Lung (tissue), 12 donors: Measurements from ENCODE around the gene UBLCP1. TPM values are rescaled to one million over a fixed set of nuclear protein-coding genes. Genes with fewer than 3 reads are reported as not detected.
"Not testable (repeated sequence)": the region's sequence is repeated elsewhere in the genome, so short reads cannot be mapped to it uniquely, and the experiment has no call there.

Experiments
- ATAC-seq: fragments of 200-7000 bp; cut with Tn5 transposase; one replicate; pipeline ENCODE4 v1.9.1; 2020; ENCODE audit warnings: moderate number of reproducible peaks; ENCODE audit not compliant: insufficient read depth, low FRiP score
- DNase-seq, 3 donors: peaks; one replicate each; pipeline ENCODE4 v3.0.0-alpha.2; 2013 to 2017
- H3K27ac ChIP-seq, 2 donors: one replicate each; pipeline ENCODE4 v1.5.1; 2013; ENCODE audit warnings: mild to moderate bottlenecking in 2 of 2, moderate library complexity in 2 of 2, control low read depth in 1 of 2, inconsistent platforms in 1 of 2, low read depth in 1 of 2, low read length in 1 of 2
- H3K27me3 ChIP-seq, 3 donors: one replicate each; pipeline ENCODE4 v1.5.1; 2013; ENCODE audit warnings: low read length in 2 of 3; ENCODE audit not compliant: control insufficient read depth in 3 of 3, insufficient read depth in 3 of 3
- H3K36me3 ChIP-seq, 4 donors: one replicate each; pipeline ENCODE4 v1.5.1; 2013; ENCODE audit warnings: low read length in 4 of 4, mild to moderate bottlenecking in 1 of 4, moderate library complexity in 1 of 4; ENCODE audit not compliant: control insufficient read depth in 4 of 4, insufficient read depth in 4 of 4
- H3K4me1 ChIP-seq, 5 donors: one replicate each; pipeline ENCODE4 v1.5.1; 2013; ENCODE audit warnings: low read length in 5 of 5, mild to moderate bottlenecking in 2 of 5, moderate library complexity in 1 of 5; ENCODE audit not compliant: control insufficient read depth in 5 of 5, insufficient read depth in 5 of 5
- H3K4me3 ChIP-seq: one replicate; pipeline ENCODE4 v1.5.1; 2013; ENCODE audit warnings: mild to moderate bottlenecking, control low read depth, moderate library complexity
- H3K9ac ChIP-seq, 2 donors: one replicate each; pipeline ENCODE4 v1.5.1; 2013; ENCODE audit warnings: low read length in 2 of 2, control low read depth in 1 of 2; ENCODE audit not compliant: insufficient read depth in 1 of 2
- H3K9me3 ChIP-seq, 4 donors: one replicate each; pipeline ENCODE4 v1.5.1; 2013; ENCODE audit warnings: low read length in 3 of 4, mild to moderate bottlenecking in 1 of 4, moderate library complexity in 1 of 4; ENCODE audit not compliant: control insufficient read depth in 4 of 4, insufficient read depth in 3 of 4
- CTCF ChIP-seq: IDR thresholded peaks from 2 replicates; pipeline ENCODE4 v1.5.1; 2012; ENCODE audit warnings: mild to moderate bottlenecking; ENCODE audit errors: control extremely low read depth, extremely low read depth
- WGBS, 2 donors: extraction: QIAGEN DNeasy Blood & Tissue Kit; methylation state at CpG; one replicate each; pipeline ENCODE4 v1.1.7; 2013; 5-methylcytosine and 5-hydroxymethylcytosine counted together
- polyA plus RNA-seq, 2 donors: library from polyadenylated mRNA; stranded (reverse); fragments of 200-250 nt; gene quantifications; one replicate each; pipeline ENCODE4 v1.2.1, GENCODE V29; 2013
- total RNA-seq, 2 donors: library from RNA; depleted of rRNA in 1 of 2; stranded (reverse); fragments of >200 nt in 1 of 2; gene quantifications; one replicate each; pipeline ENCODE4 v1.2.1, GENCODE V29; 2014 to 2021
- donor health status: control.
- donor health status: control.
- donor health status: Bipolar disorder and iron deficiency.
- donor health status: healthy.
- donor health status: DM: yes; HTN: yes; CAD: no.

UBLCP1 gene
- total and polyA plus RNA-seq, 4 donors: 19.0 to 27.4 (median 25.0) TPM

GRCh38 chr5:159257629-159258283 is 5.3 kb upstream of the UBLCP1 start:
- Histone ChIP-seq H3K4me1 (peaks cover 0 to 5% (median 0%) of the 10 kb centered on the region in 5 donors), H3K27me3 (peaks cover 0 to 6% (median 3%) of the 10 kb centered on the region in 3 donors), H3K4me3 (no peak overlapping the region), H3K27ac (no peak overlapping the region), H3K9me3 (no peaks in the 10 kb centered on the region), H3K36me3 (no peaks in the 10 kb centered on the region), H3K9ac (no peak overlapping the region)
- DNase-seq (no peak), ATAC-seq (no peak)
- no peak for TF ChIP-seq CTCF
- 84 to 92% methylated on average over 6 of the region's 6 CpGs for WGBS, 2 donors

- H3K9ac ChIP-seq: no peak overlapping the region
- H3K27me3 ChIP-seq: peaks cover 0 to 6% (median 3%) of the 10 kb centered on the region in 3 donors
- H3K9me3 ChIP-seq: no peaks in the 10 kb centered on the region
- no peak overlapping the region for H3K27ac ChIP-seq
- DNase-seq (no peak), ATAC-seq (no peak)
- no peaks in the 10 kb centered on the region for H3K36me3 ChIP-seq
- H3K4me1 ChIP-seq: peaks cover 0 to 5% (median 0%) of the 10 kb centered on the region in 5 donors
- 97 to 98% methylated on average over 2 of the region's 2 CpGs for WGBS, 2 donors
- H3K4me3 ChIP-seq: no peak overlapping the region
- no peak for TF ChIP-seq CTCF
These were observed 4.7 kb upstream of the UBLCP1 start for GRCh38 chr5:159258361-159258760.

- H3K27ac ChIP-seq, ATAC-seq, H3K9ac ChIP-seq, DNase-seq, H3K36me3 ChIP-seq, H3K4me3 ChIP-seq, H3K27me3 ChIP-seq, H3K9me3 ChIP-seq: not testable (repeated sequence)
- WGBS, 2 donors: 68 to 79% methylated on average over 4 of the region's 4 CpGs
- peaks cover 2 to 15% (median 4%) of the 10 kb centered on the region in 5 donors for H3K4me1 ChIP-seq
These were observed 2.9 kb upstream of the UBLCP1 start for GRCh38 chr5:159260212-159260611.

GRCh38 chr5:159262472-159262858 is 625 bp upstream of the UBLCP1 start:
- WGBS, 2 donors: 24% methylated on average over 10 of the region's 10 CpGs

More at GRCh38 chr5:159262472-159262858, 625 bp upstream of the UBLCP1 start:
- Histone ChIP-seq H3K27ac (peak overlapping the region; percentile 69 to 96), H3K4me3 (peak overlapping the region; percentile 97), H3K36me3 (no peaks in the 10 kb centered on the region), H3K9ac (peak overlapping the region; percentile 83), H3K27me3 (peaks cover 0 to 4% (median 0%) of the 10 kb centered on the region in 3 donors), H3K9me3 (no peaks in the 10 kb centered on the region), H3K4me1 (peaks cover 2 to 15% (median 4%) of the 10 kb centered on the region in 5 donors)
- TF ChIP-seq CTCF: no peak
- ATAC-seq (peak; percentile 6), DNase-seq (peak in 1 of 3 donors; percentile 38)
